Activated T-cell treated with anti-CD3 and anti-CD28 coated beads, Interleukin-2, amount 50 U/mL, for 4 hours (primary cell): ENCODE measurements around the gene FOXC2. TPM values are rescaled to one million over a fixed set of nuclear protein-coding genes. Genes with fewer than 3 reads are reported as not detected.
"Not testable (repeated sequence)": the region's sequence is repeated elsewhere in the genome, so short reads cannot be mapped to it uniquely, and the experiment has no call there.

Source experiments
- ATAC-seq, 2 donors: fragments of 200-7000 bp; cut with Tn5 transposase; one replicate each; pipeline ENCODE4 v1.10.0; 2021
- DNase-seq: peaks from one replicate; pipeline ENCODE4 v3.0.0-alpha.2; 2020
- H3K27me3 Mint-ChIP-seq: one replicate; pipeline ENCODE4 v1.8.0; 2021; ENCODE audit warnings: low read depth, mixed read lengths
- H3K36me3 Mint-ChIP-seq: one replicate; pipeline ENCODE4 v1.8.0; 2022; ENCODE audit warnings: mixed read lengths; ENCODE audit not compliant: insufficient read depth
- H3K4me1 Mint-ChIP-seq: one replicate; pipeline ENCODE4 v1.8.0; 2021; ENCODE audit warnings: low read depth, mixed read lengths
- H3K4me3 Mint-ChIP-seq: one replicate; pipeline ENCODE4 v1.8.0; 2021; ENCODE audit warnings: mild to moderate bottlenecking, moderate library complexity, mixed read lengths
- H3K9me3 Mint-ChIP-seq: one replicate; pipeline ENCODE4 v1.8.0; 2021; ENCODE audit warnings: mixed read lengths
- total RNA-seq, 3 donors: library from RNA; stranded (reverse); gene quantifications; one replicate each; pipeline ENCODE4 v1.2.1, GENCODE V29; 2021

Gene FOXC2
- total RNA-seq, 3 donors from 2014 or later: not detected

DNA sequence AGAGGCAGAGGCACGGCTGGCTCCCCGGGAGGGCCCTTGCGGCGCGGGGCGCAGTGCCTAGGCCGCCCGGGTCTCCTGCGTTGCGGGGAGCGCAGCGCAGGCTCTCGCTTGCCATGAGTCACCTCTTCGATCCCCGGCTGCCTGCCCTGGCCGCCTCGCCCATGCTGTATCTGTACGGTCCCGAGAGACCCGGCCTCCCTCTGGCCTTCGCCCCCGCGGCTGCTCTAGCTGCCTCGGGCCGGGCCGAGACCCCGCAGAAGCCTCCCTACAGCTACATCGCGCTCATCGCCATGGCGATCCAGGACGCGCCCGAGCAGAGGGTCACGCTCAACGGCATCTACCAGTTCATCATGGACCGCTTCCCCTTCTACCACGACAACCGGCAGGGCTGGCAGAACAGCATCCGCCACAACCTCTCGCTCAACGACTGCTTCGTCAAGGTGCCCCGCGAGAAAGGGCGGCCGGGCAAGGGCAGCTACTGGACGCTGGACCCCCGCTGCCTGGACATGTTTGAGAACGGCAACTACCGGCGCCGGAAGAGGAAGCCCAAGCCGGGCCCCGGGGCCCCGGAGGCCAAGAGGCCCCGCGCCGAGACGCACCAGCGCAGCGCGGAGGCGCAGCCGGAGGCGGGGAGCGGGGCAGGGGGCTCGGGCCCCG is 12.1 kb downstream of the FOXC2 start:
- no peaks in the 10 kb centered on the region for H3K36me3 Mint-ChIP-seq
- H3K27me3 Mint-ChIP-seq: peaks cover 76% of the 10 kb centered on the region
- H3K4me3 Mint-ChIP-seq: no peak overlapping the region
- DNase-seq: no peak
- H3K4me1 Mint-ChIP-seq: peaks cover 13% of the 10 kb centered on the region
- peak in 1 of 2 donors; percentile 36 for ATAC-seq
- no peaks in the 10 kb centered on the region for H3K9me3 Mint-ChIP-seq

- DNase-seq (no peak), ATAC-seq (no peak)
- peaks cover 13% of the 10 kb centered on the region for H3K4me1 Mint-ChIP-seq
- H3K27me3 Mint-ChIP-seq: peaks cover 70% of the 10 kb centered on the region
- no peak overlapping the region for H3K4me3 Mint-ChIP-seq
- no peaks in the 10 kb centered on the region for H3K36me3 Mint-ChIP-seq
- no peaks in the 10 kb centered on the region for H3K9me3 Mint-ChIP-seq
Observed at GRCh38 chr16:86579268-86580062, 12.8 kb downstream of the FOXC2 start.

DNA sequence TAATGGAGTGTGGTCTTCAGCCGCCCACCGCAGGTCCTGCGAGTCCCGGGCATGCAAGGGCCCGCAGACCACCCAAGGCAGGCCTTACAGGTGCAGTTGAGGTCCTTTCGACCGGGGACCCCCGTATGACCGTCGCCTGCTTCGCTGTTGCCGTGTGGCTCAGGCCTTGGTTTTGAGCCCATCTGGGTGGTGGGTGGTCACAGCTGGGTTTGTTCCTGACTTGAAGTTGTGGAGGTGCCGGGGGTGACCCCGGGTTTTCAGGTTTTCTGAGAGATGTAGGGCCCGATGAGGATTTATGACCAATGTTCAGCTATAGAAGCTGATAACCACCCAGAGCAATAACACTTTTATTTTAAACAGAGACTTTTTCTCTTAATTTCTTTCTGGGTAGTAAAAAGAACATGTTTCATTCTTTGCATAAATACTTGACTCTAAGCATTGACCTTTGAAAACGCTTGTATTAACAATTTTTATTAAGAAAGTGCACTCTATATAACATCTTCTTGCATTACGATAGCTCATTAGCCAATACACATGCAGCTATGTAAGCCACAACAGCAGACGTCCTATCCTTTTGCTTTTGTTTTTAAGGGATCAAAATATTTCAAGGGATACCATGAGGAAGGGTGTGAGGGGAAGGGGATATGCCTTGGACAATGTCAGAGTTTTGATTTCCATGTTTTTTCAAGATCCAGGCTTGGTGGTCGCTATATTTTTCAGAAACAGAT is 13.6 kb downstream of the FOXC2 start:
- H3K36me3 Mint-ChIP-seq: no peaks in the 10 kb centered on the region
- no peak overlapping the region for H3K4me3 Mint-ChIP-seq
- ATAC-seq (no peak), DNase-seq (no peak)
- H3K27me3 Mint-ChIP-seq: peaks cover 64% of the 10 kb centered on the region
- peaks cover 13% of the 10 kb centered on the region for H3K4me1 Mint-ChIP-seq
- no peaks in the 10 kb centered on the region for H3K9me3 Mint-ChIP-seq

DNA sequence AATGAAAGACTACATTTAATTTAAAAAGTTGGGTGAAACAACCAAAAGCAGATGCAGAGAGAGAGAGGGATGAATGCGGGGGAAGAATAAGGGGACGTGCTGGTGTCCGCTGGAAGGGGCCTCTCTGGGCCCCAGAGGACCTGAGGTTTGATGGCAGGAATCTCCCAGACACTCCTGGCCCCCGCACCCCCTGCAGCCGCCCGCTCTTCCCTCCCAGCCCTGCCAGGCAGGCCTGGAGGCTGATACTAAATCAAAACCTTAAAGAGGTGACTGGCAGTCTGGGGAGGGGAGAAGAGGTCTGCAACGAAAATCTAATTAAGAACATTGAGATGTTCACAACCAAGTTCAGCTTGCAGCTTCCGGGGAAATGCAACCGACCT is 14.2 kb downstream of the FOXC2 start:
- no peaks in the 10 kb centered on the region for H3K36me3 Mint-ChIP-seq
- peaks cover 60% of the 10 kb centered on the region for H3K27me3 Mint-ChIP-seq
- H3K4me3 Mint-ChIP-seq: no peak overlapping the region
- peaks cover 13% of the 10 kb centered on the region for H3K4me1 Mint-ChIP-seq
- DNase-seq: no peak
- no peak for ATAC-seq
- H3K9me3 Mint-ChIP-seq: no peaks in the 10 kb centered on the region

GRCh38 chr16:86581458-86581857 is 14.8 kb downstream of the FOXC2 start:
- DNase-seq: no peak
- no peaks in the 10 kb centered on the region for H3K9me3 Mint-ChIP-seq
- ATAC-seq: no peak
- no peaks in the 10 kb centered on the region for H3K36me3 Mint-ChIP-seq
- H3K4me1 Mint-ChIP-seq: peaks cover 8% of the 10 kb centered on the region
- no peak overlapping the region for H3K4me3 Mint-ChIP-seq
- peaks cover 54% of the 10 kb centered on the region for H3K27me3 Mint-ChIP-seq

DNA sequence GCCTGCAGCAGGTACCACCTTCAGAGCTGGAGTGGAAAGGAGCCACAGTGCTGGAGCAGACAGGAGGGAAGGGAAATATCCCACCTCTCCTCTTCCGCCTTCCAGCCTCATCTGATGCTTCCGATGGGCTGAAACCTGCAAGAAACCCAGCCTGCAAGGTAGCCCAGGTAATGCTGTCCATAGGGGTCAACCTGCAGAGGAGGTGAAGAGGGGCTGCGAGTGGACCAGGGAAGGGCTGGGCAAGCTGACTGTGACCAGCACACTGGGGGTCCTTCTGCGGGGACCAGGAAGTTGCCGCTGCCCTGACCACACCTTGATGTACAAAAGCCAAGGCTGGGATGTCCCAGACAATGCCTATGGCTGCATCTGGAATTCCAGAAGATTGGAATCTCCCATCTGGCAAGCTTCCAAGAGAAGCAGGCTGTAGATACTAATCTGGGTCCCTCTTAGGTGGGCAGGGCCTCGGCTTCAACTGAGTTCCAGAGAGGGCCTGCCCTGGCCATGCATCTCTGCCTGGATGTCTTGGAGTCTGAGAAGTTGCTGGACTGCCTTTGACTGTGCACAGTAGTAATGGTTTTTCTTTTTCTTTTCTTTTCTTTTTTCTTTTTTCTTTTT is 17.5 kb downstream of the FOXC2 start:
- H3K4me3 Mint-ChIP-seq: no peak overlapping the region
- H3K36me3 Mint-ChIP-seq: no peaks in the 10 kb centered on the region
- ATAC-seq (no peak), DNase-seq (no peak)
- no peaks in the 10 kb centered on the region for H3K9me3 Mint-ChIP-seq
- H3K4me1 Mint-ChIP-seq: no peaks in the 10 kb centered on the region
- peaks cover 31% of the 10 kb centered on the region for H3K27me3 Mint-ChIP-seq

GRCh38 chr16:86584726-86585721 is 18.4 kb downstream of the FOXC2 start:
- peaks cover 30% of the 10 kb centered on the region for H3K27me3 Mint-ChIP-seq
- H3K4me1 Mint-ChIP-seq: no peaks in the 10 kb centered on the region
- no peaks in the 10 kb centered on the region for H3K9me3 Mint-ChIP-seq
- DNase-seq (no peak), ATAC-seq (no peak)
- H3K4me3 Mint-ChIP-seq: no peak overlapping the region
- no peaks in the 10 kb centered on the region for H3K36me3 Mint-ChIP-seq

DNA sequence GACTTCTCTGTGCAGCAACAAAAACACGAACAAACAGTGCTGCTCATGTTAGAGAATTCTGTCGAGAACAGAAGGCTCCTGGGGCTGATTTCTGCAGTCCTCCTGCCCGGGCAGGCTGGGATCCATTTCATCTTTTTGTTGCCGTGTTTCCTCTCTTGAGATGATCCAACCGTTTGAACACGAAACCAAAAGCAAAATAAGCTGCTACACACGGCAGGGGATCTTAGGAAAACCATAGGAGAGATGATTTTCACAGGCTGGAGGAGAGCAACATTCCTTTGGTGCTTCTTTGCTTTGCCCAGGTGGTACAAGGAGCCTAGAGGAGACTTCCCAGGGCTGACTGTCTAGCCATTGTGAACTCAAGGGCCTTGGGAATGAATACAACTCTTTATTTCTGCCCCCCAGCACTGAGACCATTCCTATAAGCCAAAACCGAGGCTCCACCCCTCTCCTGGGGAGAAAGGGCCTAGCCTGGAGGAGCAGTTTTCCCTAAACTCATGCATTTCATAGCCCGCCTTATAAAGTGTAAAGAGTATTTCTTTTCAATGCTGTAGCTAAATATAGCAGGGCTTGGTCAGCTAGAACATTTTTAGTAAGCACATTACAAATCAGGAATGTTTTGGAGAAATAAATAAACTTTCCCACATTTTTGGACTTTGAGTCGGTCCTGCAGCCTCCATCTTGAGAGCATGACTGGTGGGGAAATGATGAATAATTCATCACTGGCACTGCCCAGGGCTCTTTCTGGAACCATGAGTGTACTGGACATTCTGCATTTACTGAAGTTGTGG is 19.4 kb downstream of the FOXC2 start:
- Mint-ChIP-seq H3K4me1 (no peaks in the 10 kb centered on the region), H3K4me3 (no peak overlapping the region), H3K9me3 (no peaks in the 10 kb centered on the region), H3K36me3 (no peaks in the 10 kb centered on the region), H3K27me3 (peaks cover 23% of the 10 kb centered on the region)
- ATAC-seq (no peak), DNase-seq (no peak)

GRCh38 chr16:86587487-86587886 is 20.9 kb downstream of the FOXC2 start:
- H3K4me1 Mint-ChIP-seq: no peaks in the 10 kb centered on the region
- H3K27me3 Mint-ChIP-seq: peaks cover 23% of the 10 kb centered on the region
- no peak overlapping the region for H3K4me3 Mint-ChIP-seq

DNA sequence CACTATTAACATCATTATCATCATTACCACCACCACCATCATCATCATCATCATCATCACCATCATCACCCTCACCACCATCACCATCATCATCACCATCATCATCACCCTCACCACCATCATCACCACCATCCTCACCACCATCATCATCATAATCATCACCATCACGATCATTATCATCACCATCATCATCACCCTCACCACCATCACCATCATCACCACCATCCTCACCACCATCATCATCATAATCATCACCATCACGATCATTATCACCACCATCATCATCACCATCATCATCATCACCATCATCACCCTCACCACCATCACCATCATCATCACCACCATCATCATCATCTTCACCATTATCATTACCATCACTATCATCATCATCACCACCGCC is 21.3 kb downstream of the FOXC2 start:
- not testable (repeated sequence) for H3K4me1 Mint-ChIP-seq, H3K9me3 Mint-ChIP-seq, DNase-seq, ATAC-seq, H3K36me3 Mint-ChIP-seq, H3K4me3 Mint-ChIP-seq
- peaks cover 24% of the 10 kb centered on the region for H3K27me3 Mint-ChIP-seq

More at GRCh38 chr16:86587487-86587886, 20.9 kb downstream of the FOXC2 start:
- Mint-ChIP-seq H3K9me3 (no peaks in the 10 kb centered on the region), H3K36me3 (no peaks in the 10 kb centered on the region)
- DNase-seq (no peak), ATAC-seq (no peak)

GRCh38 chr16:86590501-86591144 is 24.0 kb downstream of the FOXC2 start:
- peaks cover 2% of the 10 kb centered on the region for H3K4me1 Mint-ChIP-seq
- H3K4me3 Mint-ChIP-seq: no peak overlapping the region
- H3K36me3 Mint-ChIP-seq: no peaks in the 10 kb centered on the region
- ATAC-seq: no peak
- no peaks in the 10 kb centered on the region for H3K9me3 Mint-ChIP-seq
- H3K27me3 Mint-ChIP-seq: peaks cover 34% of the 10 kb centered on the region
- no peak for DNase-seq

DNA sequence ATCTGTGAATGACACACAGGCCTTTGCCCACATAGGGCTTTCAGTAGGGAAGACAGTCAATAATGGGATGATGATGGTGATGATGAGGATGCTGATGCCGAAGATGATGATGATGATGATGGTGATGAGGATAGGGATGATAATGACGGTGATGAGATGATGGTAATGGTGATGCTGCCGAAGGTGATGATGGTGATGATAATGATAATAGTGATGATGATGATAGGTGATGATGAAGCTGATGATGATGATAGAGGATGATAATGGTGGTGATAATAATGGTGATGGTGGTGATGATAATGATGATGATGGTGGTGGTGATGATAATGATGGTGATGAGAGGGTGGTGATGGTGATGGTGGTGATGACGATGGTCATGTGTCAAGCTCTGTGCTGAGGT is 24.6 kb downstream of the FOXC2 start:
- H3K36me3 Mint-ChIP-seq: no peaks in the 10 kb centered on the region
- no peaks in the 10 kb centered on the region for H3K9me3 Mint-ChIP-seq

More for the DNA sequence above, 24.6 kb downstream of the FOXC2 start:
- ATAC-seq: no peak
- H3K27me3 Mint-ChIP-seq: peaks cover 34% of the 10 kb centered on the region
- peaks cover 2% of the 10 kb centered on the region for H3K4me1 Mint-ChIP-seq
- DNase-seq: no peak
- no peak overlapping the region for H3K4me3 Mint-ChIP-seq
